HepG2 (cell line): ENCODE results near the gene SYNGR2. TPM values are rescaled to one million over a fixed set of nuclear protein-coding genes. Genes with fewer than 3 reads are reported as not detected.

Source experiments
- ADNP ChIP-seq: sonication (generic); formaldehyde crosslinking; IDR thresholded peaks from 2 replicates; pipeline ENCODE4 v1.4.0; 2020; ENCODE audit warnings: missing genetic modification reagents
- GATAD2A ChIP-seq: IDR thresholded peaks from 2 replicates; pipeline ENCODE4 v1.6.1; 2016
- GTF3A ChIP-seq: sonication (generic); formaldehyde crosslinking; conservative IDR thresholded peaks from 2 replicates; pipeline ENCODE4 v1.4.0; 2020; ENCODE audit warnings: mild to moderate bottlenecking, missing genetic modification reagents
- HOXA3 ChIP-seq: sonication (generic); formaldehyde crosslinking; IDR thresholded peaks from 2 replicates; pipeline ENCODE4 v1.5.0; 2020; ENCODE audit warnings: missing genetic modification reagents
- KDM2A ChIP-seq: sonication (generic); formaldehyde crosslinking; IDR thresholded peaks from 2 replicates; pipeline ENCODE4 v1.4.0; 2020; ENCODE audit warnings: low read depth, missing genetic modification reagents, borderline replicate concordance
- MED1 ChIP-seq: sonication (generic); formaldehyde crosslinking; IDR thresholded peaks from 2 replicates; pipeline ENCODE4 v1.4.0; 2020; ENCODE audit warnings: missing genetic modification reagents
- PCBP1 ChIP-seq: fragments of 200-400 bp; formaldehyde crosslinking; IDR thresholded peaks from 2 replicates; pipeline ENCODE4 v1.6.1; 2017; ENCODE audit warnings: mild to moderate bottlenecking, low read depth, low read length, borderline replicate concordance
- PRDM4 ChIP-seq: sonication (generic); formaldehyde crosslinking; IDR thresholded peaks from 2 replicates; pipeline ENCODE4 v1.9.0; 2021; ENCODE audit warnings: missing genetic modification reagents, borderline replicate concordance
- RELA ChIP-seq: sonication (generic); formaldehyde crosslinking; IDR thresholded peaks from 2 replicates; pipeline ENCODE4 v1.4.0; 2020; ENCODE audit warnings: missing genetic modification reagents
- TCF7 ChIP-seq: sonication (generic); IDR thresholded peaks from 2 replicates; pipeline ENCODE4 v1.6.1; 2016; ENCODE audit warnings: antibody characterized with exemption, low read depth
- TRIM22 ChIP-seq: fragments of 450-650 bp; IDR thresholded peaks from 2 replicates; pipeline ENCODE4 v1.6.1; 2017
- ZFP91 ChIP-seq: sonication (generic); formaldehyde crosslinking; IDR thresholded peaks from 2 replicates; pipeline ENCODE4 v1.9.0; 2022; ENCODE audit warnings: missing genetic modification reagents, mild to moderate bottlenecking, borderline replicate concordance
- ZNF143 ChIP-seq: sonication (generic); formaldehyde crosslinking; IDR thresholded peaks from 2 replicates; pipeline ENCODE4 v1.4.0; 2020; ENCODE audit warnings: missing genetic modification reagents
- ZNF460 ChIP-seq: sonication (generic); formaldehyde crosslinking; IDR thresholded peaks from 2 replicates; pipeline ENCODE4 v1.5.1; 2020; ENCODE audit warnings: missing genetic modification reagents, mild to moderate bottlenecking, borderline replicate concordance
- ZNF569 ChIP-seq: sonication (generic); formaldehyde crosslinking; IDR thresholded peaks from 2 replicates; pipeline ENCODE4 v1.5.0; 2020; ENCODE audit warnings: mild to moderate bottlenecking, missing genetic modification reagents, moderate library complexity, borderline replicate concordance
- ZNF670 ChIP-seq: sonication (generic); formaldehyde crosslinking; IDR thresholded peaks from 2 replicates; pipeline ENCODE4 v1.8.0; 2022; ENCODE audit warnings: mild to moderate bottlenecking, missing genetic modification reagents, borderline replicate concordance
- polyA plus RNA-seq, 8 experiments: library from polyadenylated mRNA; depleted of rRNA in 3 of 8; stranded (reverse) in 7 of 8; unstranded in 1 of 8; fragments of >200 nt; fragmentation: Illumina TruSeq in 4 of 8; extraction: Trizol in 4 of 8; gene quantifications; 2 replicates each; pipeline versions ENCODE4 v1.2.1 to v1.2.3, GENCODE V29; 2011 to 2016; ENCODE audit warnings: low read depth in 4 of 8, missing spikeins in 1 of 8, mixed read lengths in 1 of 8; ENCODE audit not compliant: insufficient read depth in 1 of 8
- total RNA-seq, 5 experiments: library from RNA; depleted of rRNA; stranded (reverse); fragments of >200 nt; fragmentation: Illumina TruSeq; extraction: Trizol; gene quantifications; 2 replicates each; pipeline ENCODE4 v1.2.3, GENCODE V29; 2016; ENCODE audit warnings: low read depth in 1 of 5
- TF ChIP-seq, protein P1 (sequence below): sonication (generic); formaldehyde crosslinking; conservative IDR thresholded peaks from 2 replicates; pipeline ENCODE4 v1.4.0; 2020; ENCODE audit warnings: missing genetic modification reagents
- TF ChIP-seq, protein P2 (sequence below): IDR thresholded peaks from 2 replicates; pipeline ENCODE4 v1.6.1; 2016; ENCODE audit warnings: mild to moderate bottlenecking
- TF ChIP-seq, protein P3 (sequence below): sonication (generic); formaldehyde crosslinking; IDR thresholded peaks from 2 replicates; pipeline ENCODE4 v1.9.0; 2021; ENCODE audit warnings: missing genetic modification reagents, mild to moderate bottlenecking, borderline replicate concordance
- TF ChIP-seq, protein P4 (sequence below): sonication (generic); formaldehyde crosslinking; IDR thresholded peaks from 2 replicates; pipeline ENCODE4 v1.8.1; 2023; ENCODE audit warnings: mild to moderate bottlenecking, moderate library complexity, missing genetic modification reagents

Gene SYNGR2
- total and polyA plus RNA-seq, 2 of the 13 experiments (the other 11 are each of a cell fraction or from before 2014, with no cell fraction given): 46.7 to 170 TPM

DNA sequence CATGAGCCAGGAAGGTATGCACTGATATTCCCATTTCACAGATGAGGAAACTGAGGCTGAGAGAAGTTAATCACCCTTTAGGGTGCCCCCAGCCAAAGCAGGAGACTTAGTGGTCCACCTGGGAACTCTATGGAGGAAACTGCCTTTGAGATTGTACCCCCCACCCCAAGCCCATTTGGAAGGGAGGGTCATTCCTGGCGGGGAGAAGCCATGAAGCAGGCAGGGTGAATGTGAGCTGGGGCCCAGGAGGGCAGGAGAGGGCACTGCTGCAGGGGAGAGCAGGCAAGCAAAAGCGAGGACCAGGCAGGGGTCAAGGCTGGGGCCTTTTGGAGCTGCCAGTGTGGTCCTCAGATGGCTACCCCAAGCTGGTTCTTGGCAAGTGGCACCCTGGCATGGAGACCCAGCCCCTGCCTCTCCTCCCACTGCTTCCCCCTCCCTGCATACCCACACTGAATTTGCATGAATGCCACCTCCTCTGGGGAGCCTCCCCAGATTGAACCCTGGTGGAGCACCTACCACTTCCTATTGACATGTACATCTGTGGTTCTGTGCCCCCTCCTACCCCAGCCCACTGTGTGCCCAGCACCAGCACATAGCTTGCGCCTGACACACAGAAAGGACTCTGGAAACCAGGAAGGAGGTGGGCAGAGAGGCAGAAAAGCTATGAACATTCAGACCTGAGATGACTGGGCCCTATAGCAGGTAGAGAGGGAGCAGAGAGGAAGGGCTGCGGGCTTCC lies 38.9 kb upstream of the SYNGR2 start (continued):
- TF ChIP-seq PRDM4 (no peak), ZNF460 (CRISPR knock-in tag) (no peak), ZNF569 (CRISPR knock-in tag) (no peak), RELA (CRISPR knock-in tag) (no peak), ZNF670 (CRISPR knock-in tag) (no peak), TRIM22 (no peak), ADNP (peak; percentile 82), ZFP91 (CRISPR knock-in tag) (peak; percentile 44; the same call in 1 of the 2 replicates), GTF3A (no peak), ZNF143 (CRISPR knock-in tag) (no peak), PCBP1 (no peak), MED1 (no peak), GATAD2A (CRISPR knock-in tag) (no peak), KDM2A (no peak), HOXA3 (CRISPR knock-in tag) (no peak), TCF7 (no peak)
- TF ChIP-seq, protein P1, sequence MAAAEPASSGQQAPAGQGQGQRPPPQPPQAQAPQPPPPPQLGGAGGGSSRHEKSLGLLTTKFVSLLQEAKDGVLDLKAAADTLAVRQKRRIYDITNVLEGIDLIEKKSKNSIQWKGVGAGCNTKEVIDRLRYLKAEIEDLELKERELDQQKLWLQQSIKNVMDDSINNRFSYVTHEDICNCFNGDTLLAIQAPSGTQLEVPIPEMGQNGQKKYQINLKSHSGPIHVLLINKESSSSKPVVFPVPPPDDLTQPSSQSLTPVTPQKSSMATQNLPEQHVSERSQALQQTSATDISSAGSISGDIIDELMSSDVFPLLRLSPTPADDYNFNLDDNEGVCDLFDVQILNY (CRISPR knock-in tag): no peak
- TF ChIP-seq, protein P2, sequence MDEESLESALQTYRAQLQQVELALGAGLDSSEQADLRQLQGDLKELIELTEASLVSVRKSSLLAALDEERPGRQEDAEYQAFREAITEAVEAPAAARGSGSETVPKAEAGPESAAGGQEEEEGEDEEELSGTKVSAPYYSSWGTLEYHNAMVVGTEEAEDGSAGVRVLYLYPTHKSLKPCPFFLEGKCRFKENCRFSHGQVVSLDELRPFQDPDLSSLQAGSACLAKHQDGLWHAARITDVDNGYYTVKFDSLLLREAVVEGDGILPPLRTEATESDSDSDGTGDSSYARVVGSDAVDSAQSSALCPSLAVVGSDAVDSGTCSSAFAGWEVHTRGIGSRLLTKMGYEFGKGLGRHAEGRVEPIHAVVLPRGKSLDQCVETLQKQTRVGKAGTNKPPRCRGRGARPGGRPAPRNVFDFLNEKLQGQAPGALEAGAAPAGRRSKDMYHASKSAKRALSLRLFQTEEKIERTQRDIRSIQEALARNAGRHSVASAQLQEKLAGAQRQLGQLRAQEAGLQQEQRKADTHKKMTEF (CRISPR knock-in tag): no peak
- TF ChIP-seq, protein P3, sequence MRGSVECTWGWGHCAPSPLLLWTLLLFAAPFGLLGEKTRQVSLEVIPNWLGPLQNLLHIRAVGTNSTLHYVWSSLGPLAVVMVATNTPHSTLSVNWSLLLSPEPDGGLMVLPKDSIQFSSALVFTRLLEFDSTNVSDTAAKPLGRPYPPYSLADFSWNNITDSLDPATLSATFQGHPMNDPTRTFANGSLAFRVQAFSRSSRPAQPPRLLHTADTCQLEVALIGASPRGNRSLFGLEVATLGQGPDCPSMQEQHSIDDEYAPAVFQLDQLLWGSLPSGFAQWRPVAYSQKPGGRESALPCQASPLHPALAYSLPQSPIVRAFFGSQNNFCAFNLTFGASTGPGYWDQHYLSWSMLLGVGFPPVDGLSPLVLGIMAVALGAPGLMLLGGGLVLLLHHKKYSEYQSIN (CRISPR knock-in tag): no peak
- TF ChIP-seq, protein P4, sequence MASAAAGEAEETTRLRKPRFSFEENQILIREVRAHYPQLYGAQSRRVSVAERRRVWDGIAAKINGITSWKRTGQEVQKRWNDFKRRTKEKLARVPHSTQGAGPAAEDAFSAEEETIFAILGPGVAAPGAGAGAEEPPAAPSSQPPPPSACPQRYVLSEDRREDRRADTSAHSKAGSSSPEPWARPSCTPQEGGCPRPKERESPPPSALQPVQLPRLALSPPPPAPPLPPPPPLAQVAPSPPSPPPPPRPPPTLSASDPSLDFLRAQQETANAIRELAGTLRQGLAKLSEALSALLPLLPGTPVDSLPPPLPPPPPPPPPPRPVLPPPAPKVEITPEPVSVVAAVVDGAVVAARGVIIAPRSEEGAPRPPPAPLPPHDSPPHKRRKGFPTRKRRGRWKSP (CRISPR knock-in tag): no peak
